D341Med (cell line): Measurements from ENCODE around the gene OR2T12.
"Not testable (repeated sequence)": the region's sequence is repeated elsewhere in the genome, so short reads cannot be mapped to it uniquely, and the experiment has no call there.

ENCODE experiments used
- DNase-seq: peaks from one replicate; pipeline ENCODE4 v3.0.0; 2012; ENCODE audit warnings: low spot score

OR2T12 gene, protein sequence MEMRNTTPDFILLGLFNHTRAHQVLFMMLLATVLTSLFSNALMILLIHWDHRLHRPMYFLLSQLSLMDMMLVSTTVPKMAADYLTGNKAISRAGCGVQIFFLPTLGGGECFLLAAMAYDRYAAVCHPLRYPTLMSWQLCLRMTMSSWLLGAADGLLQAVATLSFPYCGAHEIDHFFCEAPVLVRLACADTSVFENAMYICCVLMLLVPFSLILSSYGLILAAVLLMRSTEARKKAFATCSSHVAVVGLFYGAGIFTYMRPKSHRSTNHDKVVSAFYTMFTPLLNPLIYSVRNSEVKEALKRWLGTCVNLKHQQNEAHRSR

DNA sequence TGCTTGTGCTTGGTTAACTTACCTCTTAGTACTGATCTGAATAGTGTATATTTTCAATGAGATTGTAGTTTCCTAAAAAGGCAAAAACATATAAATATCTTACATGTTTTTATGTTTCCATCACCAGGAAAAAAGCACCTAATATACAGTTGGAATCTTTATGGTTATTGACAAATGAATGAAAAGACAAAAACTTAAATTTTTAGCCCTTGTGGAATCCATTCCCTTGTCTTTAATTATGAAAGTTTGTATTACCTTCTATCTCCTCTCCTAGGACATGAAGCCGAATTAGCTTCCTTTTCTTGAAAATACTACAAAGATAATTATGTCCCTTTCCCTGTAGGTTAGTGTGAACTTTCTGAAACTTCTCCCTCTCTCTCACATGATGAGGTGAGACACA lies at the start of gene OR2T12:
TSS of gene OR2T12 (minus strand) at position 101 of the 400 bp plus-strand sequence. CDS start 7,846 bp downstream, outside the sequence.
- no peak for DNase-seq

DNA sequence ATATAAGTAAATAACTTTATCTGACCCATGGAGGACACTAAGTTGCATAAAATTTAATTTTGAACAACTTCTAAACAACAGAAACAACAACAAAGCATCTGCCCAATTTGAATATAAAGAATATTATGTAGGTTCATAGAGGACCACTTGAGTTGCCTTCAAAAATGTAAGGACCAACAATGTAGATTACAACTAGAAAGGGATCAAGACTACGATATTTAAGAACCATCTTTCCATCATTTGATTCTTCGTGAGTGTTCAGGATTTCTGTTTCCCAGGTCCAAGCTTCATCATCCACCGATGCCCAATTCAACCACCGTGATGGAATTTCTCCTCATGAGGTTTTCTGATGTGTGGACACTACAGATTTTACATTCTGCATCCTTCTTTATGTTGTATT lies 45.3 kb upstream of the OR2T12 start, which contains the start of gene OR14C36:
TSS of gene OR14C36 (plus strand) at position 301 of the 400 bp plus-strand sequence. CDS start at position 301, 0 bp downstream.
- no peak for DNase-seq

DNA sequence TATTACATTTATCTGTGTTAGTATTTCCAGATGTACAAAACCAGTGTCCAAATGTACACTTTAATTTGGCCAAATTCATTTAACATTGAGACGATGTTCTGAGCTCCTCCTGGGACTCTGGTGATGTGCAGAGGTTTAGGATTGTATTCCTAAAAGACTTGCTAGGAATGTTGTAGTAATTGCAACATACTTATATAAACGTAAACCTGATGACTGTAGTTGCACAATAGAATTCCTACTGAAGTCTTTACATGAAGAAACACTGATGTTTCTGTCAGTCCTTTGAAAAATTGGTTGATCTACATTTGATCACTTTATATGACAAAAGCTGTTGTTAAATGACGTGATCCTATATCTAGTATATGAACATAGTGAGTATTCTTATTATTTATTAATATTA lies 40.2 kb upstream of the OR2T12 start:
- DNase-seq, result no peak

DNA sequence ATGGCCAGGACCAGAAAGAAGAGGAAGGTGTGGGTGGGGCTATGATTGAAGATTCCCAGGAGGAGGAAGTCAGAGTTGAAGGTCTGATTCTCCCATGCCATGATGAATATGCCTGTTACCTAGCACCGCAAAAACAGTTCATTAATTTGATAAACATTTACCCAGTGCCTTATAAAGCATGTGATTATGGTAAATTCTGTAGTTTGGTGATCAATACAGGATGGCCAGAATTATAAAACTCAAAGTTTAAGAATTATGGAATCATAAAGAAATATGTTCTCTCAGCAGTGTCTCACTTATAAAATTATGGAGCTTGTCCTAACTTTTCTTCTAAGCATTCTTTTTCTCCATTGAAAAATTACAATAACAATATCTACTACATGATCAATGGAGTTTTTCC lies 21.2 kb upstream of the OR2T12 start, which contains the start of gene OR2M7:
TSS of gene OR2M7 (minus strand) at position 101 of the 400 bp plus-strand sequence. CDS start at position 101, 0 bp downstream.
- no peak for DNase-seq

DNA sequence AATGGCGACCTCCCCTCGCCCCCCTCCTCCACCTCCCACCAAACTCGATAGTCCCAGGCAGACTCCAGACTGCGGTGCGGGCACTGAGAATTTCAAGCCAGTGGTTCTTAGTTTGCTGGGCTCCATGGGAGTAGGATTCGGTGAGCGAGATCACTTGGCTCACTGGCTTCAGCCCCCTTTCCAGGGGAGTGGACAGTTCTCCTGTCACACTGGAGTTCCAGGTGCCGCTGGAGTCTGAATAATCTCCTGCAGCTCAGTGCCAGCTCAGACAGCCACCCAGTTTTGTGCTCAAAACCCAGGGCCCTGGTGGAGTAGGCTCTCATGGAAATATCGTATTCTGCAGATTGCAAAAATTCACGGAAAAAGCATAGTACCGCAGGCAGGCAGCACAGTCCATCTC lies 13.6 kb upstream of the OR2T12 start:
- DNase-seq, result no peak

DNA sequence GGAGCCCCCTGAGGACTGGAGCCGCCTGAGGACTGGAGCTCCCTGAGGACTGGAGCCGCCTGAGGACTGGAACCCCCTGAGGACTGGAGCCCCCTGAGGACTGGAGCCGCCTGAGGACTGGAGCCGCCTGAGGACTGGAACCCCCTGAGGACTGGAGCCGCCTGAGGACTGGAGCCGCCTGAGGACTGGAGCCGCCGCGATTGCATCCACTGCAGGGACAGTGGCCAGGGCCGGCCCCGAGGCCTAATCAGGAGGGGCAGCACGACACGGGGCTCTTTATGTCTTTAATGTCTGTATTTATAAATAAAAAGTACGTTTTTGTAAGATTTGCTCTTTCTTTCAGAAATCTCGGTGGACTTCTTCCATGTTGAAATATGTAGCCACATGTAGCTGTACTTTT lies 3.5 kb upstream of the OR2T12 start:
- not testable (repeated sequence) for DNase-seq

DNA sequence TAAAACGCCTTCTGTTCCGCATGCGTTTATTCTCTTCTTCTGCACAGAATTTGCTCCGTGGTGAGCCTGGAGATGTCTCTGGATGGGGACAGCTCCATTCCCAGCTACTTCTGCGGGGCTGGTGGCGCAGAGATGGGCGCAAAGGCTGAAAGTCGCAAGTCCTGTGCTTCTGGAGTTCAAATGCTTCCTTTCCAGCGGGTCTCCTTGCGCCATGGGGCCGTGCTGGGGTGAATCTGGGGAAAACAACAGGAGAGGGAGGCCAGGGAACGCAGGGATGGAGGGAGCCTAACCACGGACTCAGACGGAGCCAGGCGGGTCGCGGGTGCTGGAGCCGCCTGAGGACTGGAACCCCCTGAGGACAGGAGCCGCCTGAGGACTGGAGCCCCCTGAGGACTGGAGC lies 2.9 kb upstream of the OR2T12 start:
- peak; percentile 21 for DNase-seq

DNA sequence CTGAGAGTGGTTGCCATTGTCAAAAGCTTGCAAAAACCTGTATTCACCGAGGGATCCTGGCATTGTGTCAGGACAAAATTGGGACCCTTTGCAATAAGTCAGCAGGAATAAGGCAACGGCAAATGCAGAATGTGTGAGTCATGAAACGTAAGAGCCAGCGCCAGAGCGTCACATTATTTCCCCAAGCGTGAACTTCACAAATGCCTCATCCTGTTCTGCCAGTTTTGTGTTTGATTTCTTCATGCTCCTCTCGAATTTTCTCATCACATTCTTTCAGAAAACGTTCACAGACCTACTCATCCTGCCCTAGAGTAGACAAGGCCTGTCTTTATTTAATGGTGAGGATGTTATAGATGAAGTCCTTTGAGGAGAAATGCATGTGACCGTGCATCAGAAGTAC lies 2.4 kb upstream of the OR2T12 start:
- DNase-seq, result not testable (repeated sequence)

DNA sequence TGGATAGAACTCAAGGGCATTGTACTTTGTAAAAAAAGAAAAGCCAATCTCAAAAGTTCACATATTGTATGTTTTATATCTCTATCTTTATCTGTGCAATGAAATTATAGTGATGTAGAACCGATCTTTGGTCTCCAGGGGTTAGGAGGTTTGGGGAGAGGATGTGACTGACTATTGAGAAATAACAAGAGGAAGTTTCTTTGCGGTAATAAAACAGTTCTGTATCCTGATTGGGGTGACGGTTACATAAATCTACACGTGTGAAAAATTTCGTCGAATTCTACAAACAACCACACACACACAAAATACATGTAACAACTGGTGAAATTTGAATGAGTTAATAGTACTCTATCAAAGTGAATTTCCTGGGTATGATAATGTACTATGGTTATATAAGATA lies 14.8 kb downstream of the OR2T12 start:
- no peak for DNase-seq

DNA sequence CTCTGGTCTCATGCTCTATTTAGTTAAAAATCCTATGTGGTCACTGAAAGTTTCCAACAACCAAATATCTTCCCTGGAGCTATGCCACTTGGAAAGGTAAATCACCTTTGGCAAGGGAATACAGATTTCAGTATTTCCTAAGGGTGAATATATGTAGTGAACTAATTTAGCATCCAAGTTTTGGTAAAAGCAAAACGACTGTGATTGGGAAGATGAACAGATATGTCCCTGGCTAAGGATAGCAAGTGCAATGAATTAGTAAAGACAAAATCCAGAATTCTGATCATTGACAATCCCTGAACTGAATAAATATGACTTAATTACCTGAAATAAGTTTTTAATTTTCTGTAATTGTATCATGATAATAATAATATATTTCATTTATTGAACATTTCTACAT lies 25.3 kb downstream of the OR2T12 start, which contains the start of gene OR2T33:
TSS of gene OR2T33 (minus strand) at position 101 of the 400 bp plus-strand sequence. CDS start 4,162 bp downstream, outside the sequence.
- DNase-seq, result no peak

DNA sequence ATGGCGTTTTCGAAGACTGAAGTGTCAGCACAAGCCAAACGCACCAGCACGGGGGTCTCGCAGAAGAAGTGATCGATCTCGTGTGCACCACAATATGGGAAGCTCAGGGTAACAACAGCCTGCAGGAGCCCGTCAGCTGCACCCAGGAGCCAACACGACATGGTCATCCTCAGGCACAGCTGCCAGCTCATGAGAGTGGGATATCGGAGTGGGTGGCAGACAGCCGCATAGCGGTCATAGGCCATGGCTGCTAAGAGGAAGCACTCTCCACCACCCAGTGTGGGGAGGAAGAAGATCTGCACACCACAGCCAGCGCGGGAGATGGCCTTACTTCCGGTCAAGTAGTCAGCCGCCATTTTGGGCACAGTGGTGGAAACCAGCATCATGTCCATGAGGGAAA lies 30.0 kb downstream of the OR2T12 start:
- not testable (repeated sequence) for DNase-seq

DNA sequence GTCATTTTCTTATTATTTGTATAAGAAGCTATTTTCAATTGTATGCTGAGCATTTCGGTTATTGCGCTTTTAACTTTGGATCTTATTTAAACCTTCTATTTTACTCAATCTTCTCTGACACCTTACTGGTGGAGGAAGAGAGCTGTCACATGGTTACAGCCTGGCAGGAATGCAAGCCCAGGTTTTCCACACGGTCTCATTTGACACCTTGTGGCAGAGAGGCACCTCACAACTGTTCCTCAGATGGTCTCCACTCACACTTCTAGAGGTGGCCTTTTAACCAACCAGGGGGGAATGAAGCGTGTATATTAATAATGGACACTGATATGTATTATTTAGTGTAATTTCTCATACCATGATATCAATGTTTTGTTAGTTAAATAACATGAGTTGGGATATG lies 35.0 kb downstream of the OR2T12 start:
- no peak for DNase-seq

DNA sequence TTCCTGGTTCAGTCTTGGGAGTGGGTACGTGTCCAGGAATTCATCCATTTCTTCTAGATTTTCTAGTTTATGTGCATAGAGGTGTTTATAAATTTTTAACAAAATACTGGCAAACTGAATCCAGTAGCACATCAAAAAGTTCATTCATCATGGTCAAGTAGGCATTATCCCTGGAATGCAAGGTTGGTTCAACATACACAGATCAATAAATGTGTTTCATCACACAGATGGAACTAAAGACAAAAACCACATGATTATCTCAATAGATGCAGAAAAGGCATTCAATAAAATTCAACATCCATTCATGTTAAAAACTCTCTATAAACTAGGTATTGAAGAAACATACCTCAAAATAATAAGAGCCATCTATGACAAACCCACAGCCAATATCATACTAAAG lies 43.9 kb downstream of the OR2T12 start:
- not testable (repeated sequence) for DNase-seq

DNA sequence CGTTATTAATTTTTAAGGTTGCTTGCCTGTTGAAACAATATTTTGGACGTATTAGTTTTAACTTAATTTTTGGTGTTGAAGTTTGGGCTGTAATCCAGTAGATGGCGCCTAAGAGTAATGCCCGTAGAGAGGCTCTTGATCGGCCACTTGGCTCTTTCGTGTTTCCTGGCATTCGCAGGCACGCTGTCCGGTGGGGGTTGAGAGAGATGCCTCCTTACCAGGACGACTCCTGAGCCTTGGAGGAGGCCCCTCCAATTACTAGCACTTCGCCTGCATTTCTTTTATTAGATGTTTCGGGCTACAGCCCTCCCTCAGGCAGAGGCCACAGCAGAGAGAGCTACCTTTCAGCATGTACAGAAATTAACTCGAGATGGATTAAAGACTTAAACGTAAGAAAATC lies 60.0 kb downstream of the OR2T12 start:
- peak; percentile 76 for DNase-seq
